BJ (cell line): Measurements from ENCODE around the gene CAPN8. TPM values are rescaled to one million over a fixed set of nuclear protein-coding genes. Genes with fewer than 3 reads are reported as not detected.

Experiments used
- CTCF ChIA-PET: fragments of 350-600 bp; formaldehyde crosslinking; extraction: SDS; loops from one replicate; lab custom pipeline; 2021; ENCODE audit warnings: antibody characterized with exemption, inconsistent platforms; lab: Yijun Ruan, JAX
- POLR2A ChIA-PET: fragments of 300-600 bp; sonication (Branson Sonifier 250); formaldehyde crosslinking; extraction: SDS; loops from one replicate; lab custom pipeline; 2021; ENCODE audit warnings: antibody characterized with exemption; lab: Charles Lee
- DNase-seq: peaks from one replicate; pipeline ENCODE4 v3.0.0-alpha.2; 2011; ENCODE audit warnings: low read depth
- H3K27me3 ChIP-seq: 2 replicates; pipeline ENCODE4 v1.6.0; 2011; ENCODE audit warnings: low read length; ENCODE audit not compliant: control insufficient read depth, insufficient read depth
- H3K36me3 ChIP-seq: 2 replicates; pipeline ENCODE4 v1.5.1; 2011; ENCODE audit warnings: low read length; ENCODE audit not compliant: control insufficient read depth, insufficient read depth
- H3K4me3 ChIP-seq: 2 replicates; pipeline ENCODE4 v1.5.1; 2011; ENCODE audit warnings: low read depth, mild to moderate bottlenecking, control low read depth, low read length
- polyA plus RNA-seq: library from polyadenylated mRNA; depleted of rRNA; stranded (reverse); fragments of >200 nt; gene quantifications from 2 replicates; pipeline ENCODE4 v1.2.3, GENCODE V29; 2011
- TF ChIP-seq, protein P1 (sequence below): IDR thresholded peaks from 2 replicates; pipeline ENCODE4 v1.5.1; 2011; ENCODE audit warnings: low read depth, mild to moderate bottlenecking, control low read depth, inconsistent platforms, low read length, moderate library complexity; ENCODE audit not compliant: insufficient read depth

The CAPN8 gene
- polyA plus RNA-seq, 1 experiment: not detected

DNA sequence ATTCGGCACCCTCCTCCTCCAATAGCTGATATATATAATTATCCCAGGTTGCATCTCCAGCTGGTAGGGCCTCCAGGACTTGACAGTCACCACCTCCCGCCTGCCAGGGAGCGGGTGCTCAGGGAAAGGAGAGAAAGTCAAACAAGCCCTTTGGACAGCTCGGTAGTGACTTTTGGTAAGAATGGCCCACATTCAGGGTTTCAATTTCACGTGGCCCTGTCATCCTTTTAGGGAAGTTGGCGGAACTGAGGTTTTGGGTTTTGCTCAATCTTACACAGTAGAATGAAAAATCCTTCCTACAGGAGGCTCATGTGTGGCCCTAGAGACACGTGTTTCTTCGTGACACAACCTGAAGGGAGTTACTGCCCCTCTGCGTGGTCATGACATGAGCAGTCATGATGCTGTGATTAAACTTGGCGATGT, 44.2 kb downstream of the CAPN8 start:
- Histone ChIP-seq H3K36me3 (no peaks in the 10 kb centered on the region), H3K4me3 (no peak overlapping the region), H3K27me3 (no peaks in the 10 kb centered on the region)
- CTCF ChIA-PET: interaction anchor here (0.6 kb wide), 1 partner anchor 62 kb away, joined by 3 read pairs; no protein-coding TSS in a partner anchor
- DNase-seq: no peak
- POLR2A ChIA-PET: interaction anchor here (0.6 kb wide), 1 partner anchor 70 kb away, joined by 5 read pairs; no protein-coding TSS in a partner anchor
- TF ChIP-seq, protein P1, sequence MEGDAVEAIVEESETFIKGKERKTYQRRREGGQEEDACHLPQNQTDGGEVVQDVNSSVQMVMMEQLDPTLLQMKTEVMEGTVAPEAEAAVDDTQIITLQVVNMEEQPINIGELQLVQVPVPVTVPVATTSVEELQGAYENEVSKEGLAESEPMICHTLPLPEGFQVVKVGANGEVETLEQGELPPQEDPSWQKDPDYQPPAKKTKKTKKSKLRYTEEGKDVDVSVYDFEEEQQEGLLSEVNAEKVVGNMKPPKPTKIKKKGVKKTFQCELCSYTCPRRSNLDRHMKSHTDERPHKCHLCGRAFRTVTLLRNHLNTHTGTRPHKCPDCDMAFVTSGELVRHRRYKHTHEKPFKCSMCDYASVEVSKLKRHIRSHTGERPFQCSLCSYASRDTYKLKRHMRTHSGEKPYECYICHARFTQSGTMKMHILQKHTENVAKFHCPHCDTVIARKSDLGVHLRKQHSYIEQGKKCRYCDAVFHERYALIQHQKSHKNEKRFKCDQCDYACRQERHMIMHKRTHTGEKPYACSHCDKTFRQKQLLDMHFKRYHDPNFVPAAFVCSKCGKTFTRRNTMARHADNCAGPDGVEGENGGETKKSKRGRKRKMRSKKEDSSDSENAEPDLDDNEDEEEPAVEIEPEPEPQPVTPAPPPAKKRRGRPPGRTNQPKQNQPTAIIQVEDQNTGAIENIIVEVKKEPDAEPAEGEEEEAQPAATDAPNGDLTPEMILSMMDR: no peak

DNA sequence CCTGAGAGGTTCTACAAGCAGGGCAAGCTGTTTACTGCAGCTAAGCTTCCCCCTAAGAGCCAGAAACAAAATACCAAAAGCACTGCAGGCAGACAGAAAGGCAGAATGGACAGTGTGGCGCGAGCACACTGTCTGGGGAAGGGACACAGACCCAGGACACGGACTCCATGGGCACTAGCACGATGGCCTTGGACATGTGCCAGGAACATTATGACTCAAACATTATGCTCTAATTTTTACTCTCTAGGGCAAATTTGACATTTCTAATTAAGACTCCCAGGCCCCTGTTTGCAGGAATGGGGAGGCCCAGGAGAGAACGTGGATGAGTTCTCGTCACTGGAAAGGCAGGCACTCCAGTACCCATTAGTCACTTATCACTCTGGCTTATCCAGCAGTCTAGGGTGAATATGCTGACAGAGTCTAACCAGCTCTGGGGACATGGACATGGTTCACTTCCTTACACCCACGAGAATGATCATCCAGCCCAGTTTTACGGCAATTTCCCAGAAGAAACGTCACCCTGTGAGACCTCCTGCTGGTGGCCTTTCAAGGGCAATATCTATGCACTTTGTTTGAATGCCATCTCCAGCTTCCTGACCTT, 45.1 kb downstream of the CAPN8 start:
- ChIA-PET POLR2A (no interaction called here), CTCF (no interaction called here)
- Histone ChIP-seq H3K36me3 (no peaks in the 10 kb centered on the region), H3K27me3 (no peaks in the 10 kb centered on the region), H3K4me3 (no peak overlapping the region)
- DNase-seq: no peak
- TF ChIP-seq, protein P1: no peak

DNA sequence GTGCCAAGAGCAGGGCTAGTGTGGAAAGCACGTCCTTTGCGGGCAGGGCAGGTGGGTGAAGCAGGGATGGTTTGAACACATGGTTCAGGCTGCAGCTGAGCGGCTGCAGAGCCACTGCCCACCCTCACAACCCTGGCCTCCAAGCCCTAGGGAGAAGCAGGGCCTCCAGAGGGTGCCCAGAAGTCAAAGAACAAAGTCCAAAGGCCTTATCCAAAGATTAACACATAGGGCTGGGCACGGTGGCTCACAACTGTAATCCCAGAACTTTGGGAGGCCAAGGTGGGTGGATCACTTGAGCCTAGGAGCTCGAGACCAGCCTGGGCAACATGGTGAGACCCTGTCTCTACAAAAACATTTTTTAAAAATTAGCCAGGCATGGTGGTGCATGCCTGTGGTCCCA, 46.8 kb downstream of the CAPN8 start:
- ChIA-PET CTCF (interaction anchor here (0.8 to 0.9 kb wide), 2 partner anchors 10 to 62 kb away, joined by 3 read pairs; no protein-coding TSS in a partner anchor), POLR2A (no interaction called here)
- DNase-seq: no peak
- TF ChIP-seq, protein P1: no peak
- H3K36me3 ChIP-seq: no peaks in the 10 kb centered on the region
- no peak overlapping the region for H3K4me3 ChIP-seq
- no peaks in the 10 kb centered on the region for H3K27me3 ChIP-seq

DNA sequence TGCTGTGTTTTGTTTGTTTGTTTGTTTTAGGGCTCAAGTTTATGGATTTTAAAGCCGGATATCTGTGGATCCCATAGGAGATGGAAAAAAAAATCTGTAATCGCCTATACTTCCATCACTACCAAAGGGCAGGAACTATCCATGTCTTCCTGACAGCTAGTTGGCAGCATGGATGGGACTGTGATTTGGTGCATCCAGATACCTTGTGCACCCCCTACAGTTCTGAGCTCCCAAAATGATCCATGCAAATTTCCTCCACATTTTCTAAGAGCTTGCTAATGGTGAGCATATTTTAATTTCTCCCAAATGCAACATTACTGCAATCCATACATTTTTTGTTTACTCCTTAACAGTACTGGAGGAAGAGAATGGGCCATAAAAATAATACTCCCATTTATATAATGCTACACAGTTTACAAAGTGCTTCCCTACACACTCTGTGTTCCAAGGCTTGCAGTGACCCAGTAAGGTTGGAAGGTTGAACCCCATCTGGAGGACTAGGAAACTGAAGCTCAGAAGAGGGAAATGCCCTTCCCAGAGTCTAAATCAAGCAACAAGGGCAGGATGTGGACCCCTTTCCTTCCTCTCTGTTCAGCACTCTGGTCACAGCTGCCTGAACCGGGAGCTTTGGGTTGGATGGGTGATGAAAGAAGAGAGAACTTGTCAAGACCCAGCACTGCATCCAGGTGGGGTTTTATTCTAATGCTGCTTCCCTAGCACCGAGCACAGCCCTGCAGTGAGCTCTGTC, 48.0 kb downstream of the CAPN8 start:
- DNase-seq: no peak
- H3K27me3 ChIP-seq: no peaks in the 10 kb centered on the region
- H3K4me3 ChIP-seq: no peak overlapping the region
- TF ChIP-seq, protein P1: no peak
- CTCF ChIA-PET: interaction anchor here (1.4 to 1.5 kb wide), 2 partner anchors 10 to 61 kb away, joined by 3 to 5 read pairs; no protein-coding TSS in a partner anchor
- POLR2A ChIA-PET: no interaction called here
- no peaks in the 10 kb centered on the region for H3K36me3 ChIP-seq

DNA sequence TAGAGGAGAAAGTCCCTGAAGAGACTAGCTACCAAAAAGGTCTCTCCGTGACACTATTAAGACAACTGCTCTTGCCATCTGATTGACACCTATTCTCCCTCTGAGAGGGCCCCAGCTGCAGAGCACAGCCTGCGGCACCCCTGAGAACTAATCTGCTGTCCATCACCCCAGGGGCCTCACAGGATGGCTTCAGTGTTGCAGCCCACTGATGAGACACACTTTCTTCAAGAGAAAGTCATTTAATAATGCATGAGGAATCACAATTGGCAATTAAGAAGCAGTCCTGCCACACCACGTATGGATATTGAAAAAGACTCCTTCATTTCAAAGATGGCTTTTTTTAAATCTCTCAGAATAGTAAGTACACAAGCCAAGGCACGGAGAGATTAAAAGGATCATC, 48.9 kb downstream of the CAPN8 start:
- TF ChIP-seq, protein P1: no peak
- POLR2A ChIA-PET: no interaction called here
- CTCF ChIA-PET: interaction anchor here (1.4 kb wide), 1 partner anchor 11 kb away, joined by 3 read pairs; no protein-coding TSS in a partner anchor
- Histone ChIP-seq H3K4me3 (no peak overlapping the region), H3K36me3 (no peaks in the 10 kb centered on the region), H3K27me3 (no peaks in the 10 kb centered on the region)
- DNase-seq: no peak
